ENCODE results near the gene PRIMPOL.

The PRIMPOL gene

GRCh38 chr4:184675821-184676492 is 26.4 kb downstream of the PRIMPOL start:
- H3K27me3 ChIP-seq (replicated peaks; ENCODE audit: control insufficient read depth, insufficient read depth, low read length) = no peaks in the 10 kb centered on the region
- TF ChIP-seq CTCF (IDR thresholded peaks at IDR 0.05; ENCODE audit: insufficient read depth, low read length, poor library complexity, severe bottlenecking) = no peak
- no peak overlapping the region for H3K4me3 ChIP-seq (replicated peaks; ENCODE audit: low read depth, low read length)
- H3K36me3 ChIP-seq (ENCODE audit: control insufficient read depth, insufficient read depth, low read length) = peaks cover 4% of the 10 kb centered on the region
- no peak for DNase-seq (ENCODE audit: extremely low read depth, insufficient read length)

GRCh38 chr4:184680698-184681097 is 31.2 kb downstream of the PRIMPOL start:
- no peaks in the 10 kb centered on the region for H3K36me3 ChIP-seq (ENCODE audit: control insufficient read depth, insufficient read depth, low read length)
- H3K4me3 ChIP-seq (replicated peaks; ENCODE audit: low read depth, low read length) = no peak overlapping the region
- no peaks in the 10 kb centered on the region for H3K27me3 ChIP-seq (replicated peaks; ENCODE audit: control insufficient read depth, insufficient read depth, low read length)
- no peak for TF ChIP-seq CTCF (IDR thresholded peaks at IDR 0.05; ENCODE audit: insufficient read depth, low read length, poor library complexity, severe bottlenecking)
- no peak for DNase-seq (ENCODE audit: extremely low read depth, insufficient read length)

GRCh38 chr4:184681916-184682315 is 32.4 kb downstream of the PRIMPOL start:
- no peak overlapping the region for H3K4me3 ChIP-seq (replicated peaks; ENCODE audit: low read depth, low read length)
- no peak for DNase-seq (ENCODE audit: extremely low read depth, insufficient read length)
- no peaks in the 10 kb centered on the region; the same call in 1 of the 2 replicates for H3K36me3 ChIP-seq (ENCODE audit: control insufficient read depth, insufficient read depth, low read length)
- TF ChIP-seq CTCF (IDR thresholded peaks at IDR 0.05; ENCODE audit: insufficient read depth, low read length, poor library complexity, severe bottlenecking) = no peak
- no peaks in the 10 kb centered on the region for H3K27me3 ChIP-seq (replicated peaks; ENCODE audit: control insufficient read depth, insufficient read depth, low read length)

GRCh38 chr4:184684491-184685189 is 35.1 kb downstream of the PRIMPOL start:
- no peaks in the 10 kb centered on the region; the same call in none of the 2 replicates for H3K36me3 ChIP-seq (ENCODE audit: control insufficient read depth, insufficient read depth, low read length)
- no peak for DNase-seq (ENCODE audit: extremely low read depth, insufficient read length)
- no peaks in the 10 kb centered on the region for H3K27me3 ChIP-seq (replicated peaks; ENCODE audit: control insufficient read depth, insufficient read depth, low read length)
- H3K4me3 ChIP-seq (replicated peaks; ENCODE audit: low read depth, low read length) = no peak overlapping the region
- no peak for TF ChIP-seq CTCF (IDR thresholded peaks at IDR 0.05; ENCODE audit: insufficient read depth, low read length, poor library complexity, severe bottlenecking)

GRCh38 chr4:184688005-184688404 is 38.5 kb downstream of the PRIMPOL start:
- Histone ChIP-seq H3K27me3 (replicated peaks; ENCODE audit: control insufficient read depth, insufficient read depth, low read length) (no peaks in the 10 kb centered on the region), H3K36me3 (ENCODE audit: control insufficient read depth, insufficient read depth, low read length) (no peaks in the 10 kb centered on the region; the same call in none of the 2 replicates), H3K4me3 (replicated peaks; ENCODE audit: low read depth, low read length) (no peak overlapping the region)
- DNase-seq (ENCODE audit: extremely low read depth, insufficient read length) = no peak
- no peak for TF ChIP-seq CTCF (IDR thresholded peaks at IDR 0.05; ENCODE audit: insufficient read depth, low read length, poor library complexity, severe bottlenecking)
